Left lobe of liver (tissue), 2 donors: Measurements from ENCODE around the gene VGLL2. TPM values are rescaled to one million over a fixed set of nuclear protein-coding genes. Genes with fewer than 3 reads are reported as not detected.

Experiments
- ATAC-seq: fragments of 200-7000 bp; cut with Tn5 transposase; one replicate; pipeline ENCODE4 v1.9.1; 2020; ENCODE audit warnings: mild to moderate bottlenecking, moderate library complexity
- DNase-seq: peaks from one replicate; pipeline ENCODE4 v3.0.0-alpha.2; 2020; ENCODE audit warnings: low spot score
- total RNA-seq: library from RNA; stranded (reverse); gene quantifications from one replicate; pipeline ENCODE4 v1.2.1, GENCODE V29; 2021
- donor health status: DM: no; HTN: no; CAD: no; lungs with moderate emphysema.
- donor health status: DM: no; HTN: yes; CAD: no.

The VGLL2 gene
- total RNA-seq, 1 donor from 2014 or later = not detected

DNA sequence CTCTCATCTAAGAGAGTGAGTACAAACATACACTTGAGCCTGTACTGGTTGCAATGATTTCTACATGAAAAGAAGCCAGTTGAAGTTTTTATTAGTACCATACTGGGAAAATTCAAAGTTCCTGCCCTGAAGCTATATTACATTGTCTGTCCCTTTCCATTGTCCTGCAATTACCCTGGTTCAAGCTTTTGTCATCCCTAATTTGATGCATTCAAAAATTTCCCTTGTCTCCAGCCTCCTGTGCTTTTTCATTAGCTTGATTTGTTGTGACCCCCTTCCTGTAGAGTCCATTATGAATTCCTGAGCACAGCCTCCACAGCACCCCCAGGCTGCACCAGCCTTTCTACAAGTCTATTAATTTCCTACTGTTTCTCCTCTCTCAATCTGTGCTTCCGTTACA, 46.4 kb downstream of the VGLL2 start:
- DNase-seq = no peak
- no peak for ATAC-seq

- ATAC-seq (no peak), DNase-seq (no peak)
Measured at GRCh38 chr6:117317261-117317660, 51.9 kb downstream of the VGLL2 start.

Other genes starting within 250 kb of the VGLL2 start
- 0.15 TPM for gene ROS1, start 160.4 kb downstream of the VGLL2 start, total RNA-seq
- gene DCBLD1, start 217.1 kb downstream of the VGLL2 start, total RNA-seq = 9.0 TPM